Measurements from ENCODE around the gene TBC1D9B.
A peak's percentile ranks its signal among the peaks of the same experiment; 100 is the strongest.

Gene TBC1D9B

DNA sequence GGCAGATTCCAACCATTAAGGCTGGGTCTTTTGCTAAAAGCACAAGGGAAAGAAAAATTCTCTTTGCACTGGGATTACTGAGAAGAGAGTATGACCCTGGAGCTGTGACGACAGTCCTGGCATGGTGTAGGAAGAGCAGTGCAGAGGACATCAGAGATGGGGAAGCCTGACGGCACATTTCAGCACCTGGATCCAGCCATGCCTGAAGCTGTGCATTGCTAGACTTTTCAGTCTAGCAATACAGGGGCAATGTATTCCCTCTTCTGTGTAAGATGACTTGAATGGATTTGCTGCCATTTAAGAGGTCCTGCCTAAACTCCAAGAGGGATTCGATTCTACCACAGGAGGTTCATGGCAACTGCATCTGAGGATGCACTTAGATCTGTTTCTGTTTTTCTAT lies 36.7 kb downstream of the TBC1D9B start:
- DNase-seq (ENCODE audit: low read depth in 2 of 3, low spot score in 1 of 3) = no peak

DNA sequence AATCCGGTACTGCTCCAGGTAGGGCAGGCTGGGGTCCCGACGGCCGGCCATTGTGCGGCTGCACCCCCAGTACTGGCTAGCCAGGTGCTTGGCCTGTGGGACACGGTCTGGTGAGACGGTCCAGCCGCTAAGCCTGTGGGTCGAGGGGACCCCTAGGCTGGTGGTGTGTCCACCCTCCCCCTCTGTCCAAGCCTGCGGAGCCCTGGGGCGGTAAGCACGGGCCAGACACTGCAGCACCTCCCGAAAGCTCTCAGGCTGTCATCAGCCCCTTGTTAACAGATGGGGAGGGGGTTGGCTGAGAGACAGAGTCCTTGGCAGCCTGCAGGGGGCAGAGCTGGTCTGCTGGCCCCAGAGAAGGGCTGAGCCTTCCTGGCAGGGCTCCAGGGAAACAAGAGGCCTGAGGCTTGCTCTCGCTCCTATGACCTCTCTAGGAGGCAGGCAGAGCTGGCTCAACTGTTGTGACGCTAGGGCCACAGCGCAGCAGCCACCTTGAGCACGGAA lies 37.2 kb downstream of the TBC1D9B start:
- DNase-seq (ENCODE audit: low read depth in 2 of 3, low spot score in 1 of 3) = no peak

DNA sequence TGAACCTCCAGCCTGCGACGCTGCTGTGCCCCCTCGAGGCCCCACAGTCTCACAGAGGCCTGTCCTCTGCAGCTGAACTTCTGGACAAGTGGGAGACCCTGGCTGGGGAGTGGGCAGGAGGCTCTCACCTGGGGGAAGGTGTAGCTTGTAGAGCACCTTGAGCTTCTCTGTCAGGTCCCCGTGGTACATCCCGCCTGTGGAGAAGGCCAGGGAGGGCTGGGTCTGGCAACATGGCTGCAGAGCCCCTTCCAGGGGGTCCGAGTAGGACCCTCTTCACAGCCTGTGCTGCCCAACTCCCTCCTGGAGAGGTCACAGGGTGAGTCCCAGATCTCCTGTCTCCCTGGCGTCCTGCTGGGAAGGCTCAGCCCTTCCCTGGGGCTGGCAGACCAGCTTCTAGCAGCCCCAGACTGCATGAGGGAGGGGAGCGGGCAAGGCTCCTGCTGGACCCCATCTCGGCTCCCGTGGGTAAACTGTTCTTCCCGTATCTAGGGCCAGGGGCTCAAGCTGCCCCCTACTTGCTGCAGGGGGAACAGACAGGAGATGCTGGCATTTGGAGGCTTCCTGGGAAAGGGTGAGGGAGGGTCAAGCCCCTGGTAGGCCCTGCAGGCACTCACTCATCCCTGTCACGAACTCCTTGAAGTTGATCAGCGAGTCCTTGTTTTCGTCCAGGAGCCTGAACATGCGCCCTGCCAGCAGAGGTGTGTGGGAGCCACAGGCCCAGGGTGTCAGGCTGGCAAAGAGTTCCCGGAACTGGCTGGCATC lies 37.9 kb downstream of the TBC1D9B start:
- no peak for DNase-seq (ENCODE audit: low read depth in 2 of 3, low spot score in 1 of 3)

DNA sequence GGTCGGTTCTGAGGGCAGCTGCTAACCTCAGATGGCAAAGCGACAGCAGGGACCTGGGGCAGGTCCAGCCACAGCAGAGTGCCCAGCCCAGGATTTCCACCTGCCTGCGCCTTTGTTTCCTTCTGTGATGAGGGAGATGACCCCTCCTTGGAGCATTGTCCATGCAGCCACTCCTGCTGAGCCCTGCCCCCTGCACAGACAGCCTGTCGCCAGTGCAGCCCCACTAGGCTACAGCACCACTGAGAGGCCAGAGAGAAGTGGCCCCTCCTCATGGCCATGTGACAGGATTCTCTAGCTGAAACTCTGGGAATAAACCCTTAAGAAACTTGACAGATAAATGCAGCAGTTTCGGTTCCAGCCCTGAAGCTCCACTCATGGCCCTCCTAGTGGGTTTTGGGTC lies 38.6 kb downstream of the TBC1D9B start:
- DNase-seq (ENCODE audit: low read depth in 2 of 3, low spot score in 1 of 3) = no peak

DNA sequence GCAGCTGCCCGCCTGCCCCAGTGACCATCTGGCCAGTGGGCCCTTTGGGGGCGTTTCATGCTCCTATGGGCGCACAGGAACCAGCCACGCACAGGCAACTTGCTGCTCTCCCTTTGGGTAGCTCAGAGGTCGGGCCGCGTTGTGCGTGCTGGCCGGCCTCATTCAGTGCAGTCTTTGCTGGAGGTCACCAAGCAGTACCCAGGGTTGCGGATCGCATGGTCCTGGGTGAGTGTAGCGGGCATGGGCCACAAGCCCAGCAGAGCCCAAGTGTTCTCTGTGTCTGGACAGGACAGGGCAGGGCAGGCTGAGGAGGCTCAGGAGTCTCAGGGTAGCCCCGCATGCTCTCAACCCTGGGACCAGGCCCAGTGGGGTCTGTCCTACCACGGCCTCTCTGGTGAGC lies 39.2 kb downstream of the TBC1D9B start:
- no peak for DNase-seq (ENCODE audit: low read depth in 2 of 3, low spot score in 1 of 3)

DNA sequence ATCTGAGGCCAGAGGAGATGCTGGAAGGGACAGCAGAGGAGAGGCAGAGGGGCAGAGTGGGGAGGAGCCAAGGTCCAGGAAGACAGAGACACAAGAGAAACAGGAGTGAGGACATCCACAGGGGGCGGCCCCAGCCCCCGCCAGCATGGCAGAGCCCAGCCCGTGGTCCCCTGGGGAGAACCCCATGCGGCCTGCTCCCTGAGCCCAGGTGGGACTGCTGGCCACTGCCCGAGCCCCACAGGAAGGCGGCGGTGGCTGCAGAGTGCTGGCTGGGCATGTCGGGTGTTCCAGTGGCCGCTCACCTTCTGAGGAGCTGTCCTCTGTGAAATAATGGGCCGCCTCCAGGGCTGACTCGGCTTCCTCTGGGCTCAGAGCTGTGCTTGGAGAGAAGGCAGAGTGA lies 40.2 kb downstream of the TBC1D9B start:
- no peak for DNase-seq (ENCODE audit: low read depth in 2 of 3, low spot score in 1 of 3)

DNA sequence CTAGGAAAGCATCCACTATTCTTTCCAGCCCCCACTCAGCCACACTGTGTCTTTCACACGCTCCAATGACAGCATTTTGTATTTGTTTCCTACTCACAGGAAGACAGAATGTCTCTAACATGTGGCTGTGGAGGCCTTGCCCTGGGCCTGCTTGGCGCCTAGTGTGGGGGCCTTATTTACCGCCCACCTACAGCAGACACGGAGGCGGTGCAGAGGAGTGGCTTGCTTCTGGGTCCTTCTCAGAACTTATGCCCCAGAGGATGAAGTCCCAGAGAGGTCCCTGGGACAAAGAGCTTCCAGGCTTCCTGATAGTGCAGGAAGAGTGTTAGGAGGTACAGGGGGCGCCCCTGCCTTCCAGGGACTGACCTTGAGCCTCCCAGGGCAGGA lies 40.6 kb downstream of the TBC1D9B start:
- no peak for DNase-seq (ENCODE audit: low read depth in 2 of 3, low spot score in 1 of 3)

DNA sequence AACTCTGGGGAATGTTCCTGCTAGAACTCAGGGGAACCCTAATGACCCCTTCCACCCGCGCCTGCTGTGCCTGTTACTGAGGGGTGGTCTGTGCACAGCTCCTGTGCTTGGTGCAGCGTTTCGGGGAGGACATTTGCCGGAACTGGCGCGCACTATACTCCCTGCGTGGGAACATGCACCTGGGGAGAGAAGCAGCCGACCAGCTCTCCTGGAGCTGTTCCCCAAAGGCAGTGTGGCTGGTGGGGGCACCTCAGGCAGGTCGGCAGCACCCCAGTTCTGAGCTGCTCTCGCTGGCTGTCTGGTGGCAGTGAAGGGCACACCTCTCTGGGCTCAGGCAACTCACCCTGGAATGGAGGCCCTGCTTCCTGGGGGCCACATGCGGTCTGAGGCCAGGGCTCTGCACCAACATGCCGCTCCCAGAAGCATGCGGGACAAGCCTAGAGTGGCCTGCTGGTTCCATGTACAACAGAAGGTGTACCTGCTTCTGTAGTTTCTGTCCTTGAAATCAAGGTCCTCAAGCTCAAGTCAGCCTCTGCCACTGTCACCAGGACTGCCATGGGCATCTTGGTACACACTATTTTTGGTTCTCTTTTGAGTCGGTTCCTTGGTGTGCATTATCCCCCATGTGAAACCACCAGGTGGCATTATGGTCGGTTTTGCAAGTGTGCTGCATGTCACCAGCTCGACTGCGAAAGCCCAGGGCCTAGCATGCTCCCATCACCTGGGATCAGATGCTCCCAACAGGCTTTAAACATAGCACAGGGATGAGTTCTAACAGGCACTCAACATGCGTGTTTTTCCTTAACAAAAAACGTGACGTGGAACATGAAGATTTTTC lies 41.2 kb downstream of the TBC1D9B start:
- DNase-seq (ENCODE audit: low read depth in 2 of 3, low spot score in 1 of 3) = peak in 1 of 3 donors; percentile 12

DNA sequence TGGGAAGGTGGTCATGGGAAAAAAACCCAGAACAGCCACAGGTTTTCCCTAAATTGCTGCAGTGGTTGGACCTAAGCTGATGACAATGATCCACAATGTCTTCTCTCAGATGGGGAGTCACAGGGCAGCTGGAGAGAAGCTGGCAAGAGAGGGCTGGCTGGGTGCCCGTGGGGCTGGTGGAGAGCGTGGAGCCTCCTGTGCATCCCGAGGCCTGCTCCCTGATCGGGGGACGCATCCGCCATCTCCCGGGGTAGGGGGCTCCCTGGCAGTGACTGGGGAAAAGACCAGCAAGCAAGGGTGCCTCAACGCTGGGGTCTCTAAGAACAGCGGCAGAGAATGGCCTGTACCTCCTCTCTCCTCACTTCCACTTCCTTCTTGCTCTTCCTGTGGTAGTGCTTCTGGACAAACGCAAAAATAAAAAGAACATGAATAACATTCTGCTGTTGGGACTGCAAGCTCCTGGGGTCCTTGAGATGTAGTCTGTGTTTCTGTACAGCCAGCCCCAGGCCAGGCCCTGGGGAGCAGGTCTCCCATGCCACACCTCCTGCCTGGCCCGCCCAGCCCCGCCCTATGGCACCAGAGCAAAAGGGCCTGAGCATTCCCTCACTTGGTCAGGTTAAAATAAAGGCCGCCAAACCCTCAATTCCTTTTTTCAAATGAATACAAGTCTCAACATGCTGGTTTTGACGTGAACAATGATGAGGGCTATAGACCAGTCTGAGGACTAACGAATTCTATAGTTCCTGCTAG lies 42.0 kb downstream of the TBC1D9B start:
- no peak for DNase-seq (ENCODE audit: low read depth in 2 of 3, low spot score in 1 of 3)

DNA sequence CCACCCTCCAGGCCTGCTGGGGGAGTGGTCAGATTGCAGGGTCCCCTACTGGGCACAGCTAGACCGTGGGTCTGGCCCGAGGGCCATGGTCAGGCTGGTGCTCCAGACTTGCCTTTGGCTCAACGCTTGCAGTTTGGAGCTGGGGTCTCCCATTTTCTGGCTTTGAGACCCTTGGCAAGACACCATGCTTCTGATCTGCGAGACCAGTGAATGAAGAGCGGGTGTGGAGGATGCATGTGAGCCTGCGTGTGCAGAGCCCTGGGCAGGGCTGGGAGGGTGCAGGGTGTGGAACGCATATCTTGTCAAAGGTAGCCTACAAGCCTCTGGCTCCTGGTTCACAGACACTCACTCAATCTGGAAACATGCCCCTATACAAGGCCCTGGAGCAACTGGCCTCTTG lies 43.0 kb downstream of the TBC1D9B start:
- DNase-seq (ENCODE audit: low read depth in 2 of 3, low spot score in 1 of 3) = no peak

DNA sequence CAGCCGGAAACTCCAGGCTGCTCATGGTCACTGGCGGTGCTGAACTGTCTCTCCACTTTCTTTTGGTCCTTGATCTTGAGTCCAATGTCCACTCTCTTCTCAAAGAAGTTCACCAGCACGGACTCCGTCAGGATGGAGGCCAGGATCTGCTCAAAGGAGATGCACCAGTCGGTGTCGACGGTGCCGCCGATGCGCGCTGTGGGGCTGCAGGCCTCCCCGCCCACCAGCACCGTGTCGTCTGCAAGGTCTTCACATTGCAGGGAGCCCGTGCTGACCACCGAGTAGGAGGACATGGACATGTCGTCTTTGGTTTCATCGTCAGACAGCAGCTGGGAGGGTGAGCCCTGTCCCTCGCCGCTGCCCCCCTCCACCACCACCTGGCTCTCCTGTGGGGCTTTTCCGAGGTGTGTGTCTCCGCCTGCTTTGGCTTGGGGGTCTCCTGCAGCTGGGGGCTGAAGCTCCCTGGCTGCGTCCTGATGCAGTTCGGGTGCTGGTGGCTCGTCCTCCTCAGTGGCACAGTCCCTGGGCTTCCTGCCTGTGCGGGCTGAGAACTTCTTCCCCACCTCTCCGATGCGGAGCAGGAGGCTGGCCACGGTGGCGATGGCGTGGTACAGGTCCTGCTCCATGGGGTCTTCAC lies 44.1 kb downstream of the TBC1D9B start:
- DNase-seq (ENCODE audit: low read depth in 2 of 3, low spot score in 1 of 3) = no peak

DNA sequence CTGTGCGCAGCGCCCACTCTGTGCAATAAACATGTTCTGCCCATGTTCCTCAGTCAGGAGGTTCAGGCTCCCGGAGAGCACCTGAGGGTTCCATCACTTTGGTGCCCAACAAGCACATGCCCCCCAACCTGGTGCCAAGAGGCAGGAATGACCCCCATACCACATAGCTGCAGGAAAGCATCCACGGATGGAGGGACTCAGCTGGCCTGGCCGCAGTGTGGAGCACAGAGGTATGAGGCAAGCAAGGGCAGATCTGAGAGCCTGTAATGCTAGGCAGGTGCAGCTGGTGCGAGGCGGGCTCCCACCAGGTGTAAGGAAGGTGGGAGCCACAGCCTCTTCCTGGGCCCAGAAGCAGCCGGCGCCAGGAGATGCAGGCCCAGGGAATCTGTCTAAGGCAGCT lies 44.8 kb downstream of the TBC1D9B start:
- no peak for DNase-seq (ENCODE audit: low read depth in 2 of 3, low spot score in 1 of 3)

DNA sequence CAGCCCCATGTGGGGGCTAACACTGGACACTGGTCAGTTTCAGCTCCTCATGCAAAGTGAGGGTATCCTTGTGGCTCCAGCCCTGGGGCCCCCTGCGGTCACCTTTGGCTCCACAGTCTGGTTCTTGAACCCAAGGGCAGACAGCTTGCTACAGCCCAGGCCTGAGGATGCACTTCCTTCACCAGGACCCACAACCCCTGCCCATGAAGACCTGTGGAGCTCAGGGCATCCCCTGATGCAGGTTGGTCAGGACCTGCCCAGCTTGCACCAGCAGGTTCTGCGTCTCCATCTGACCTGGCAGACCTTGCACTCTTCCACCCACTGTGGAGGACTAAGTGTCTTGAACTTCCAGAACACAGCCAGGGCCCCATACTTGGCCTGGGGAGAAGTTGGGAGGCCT lies 45.4 kb downstream of the TBC1D9B start:
- DNase-seq (ENCODE audit: low read depth in 2 of 3, low spot score in 1 of 3) = no peak

DNA sequence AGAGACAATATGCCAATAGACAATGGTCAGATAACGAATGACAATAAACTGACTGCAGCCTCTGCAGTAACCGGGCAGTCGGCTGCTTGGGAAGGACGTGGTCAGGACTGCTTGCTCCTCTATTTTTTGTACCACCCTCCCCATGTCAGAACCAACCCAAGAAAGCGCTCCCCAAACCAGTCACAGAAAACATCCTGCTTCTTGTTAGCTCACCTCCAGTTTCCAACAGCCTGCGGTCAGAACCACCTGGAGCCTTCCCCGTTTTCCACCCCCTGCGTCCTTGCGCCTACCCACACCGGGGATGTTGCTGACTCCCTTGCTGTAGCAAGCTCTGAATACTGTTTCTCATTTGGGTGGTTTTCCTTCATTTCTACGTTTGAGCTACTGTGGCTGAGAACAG lies 47.4 kb downstream of the TBC1D9B start:
- no peak for DNase-seq (ENCODE audit: low read depth in 2 of 3, low spot score in 1 of 3)

DNA sequence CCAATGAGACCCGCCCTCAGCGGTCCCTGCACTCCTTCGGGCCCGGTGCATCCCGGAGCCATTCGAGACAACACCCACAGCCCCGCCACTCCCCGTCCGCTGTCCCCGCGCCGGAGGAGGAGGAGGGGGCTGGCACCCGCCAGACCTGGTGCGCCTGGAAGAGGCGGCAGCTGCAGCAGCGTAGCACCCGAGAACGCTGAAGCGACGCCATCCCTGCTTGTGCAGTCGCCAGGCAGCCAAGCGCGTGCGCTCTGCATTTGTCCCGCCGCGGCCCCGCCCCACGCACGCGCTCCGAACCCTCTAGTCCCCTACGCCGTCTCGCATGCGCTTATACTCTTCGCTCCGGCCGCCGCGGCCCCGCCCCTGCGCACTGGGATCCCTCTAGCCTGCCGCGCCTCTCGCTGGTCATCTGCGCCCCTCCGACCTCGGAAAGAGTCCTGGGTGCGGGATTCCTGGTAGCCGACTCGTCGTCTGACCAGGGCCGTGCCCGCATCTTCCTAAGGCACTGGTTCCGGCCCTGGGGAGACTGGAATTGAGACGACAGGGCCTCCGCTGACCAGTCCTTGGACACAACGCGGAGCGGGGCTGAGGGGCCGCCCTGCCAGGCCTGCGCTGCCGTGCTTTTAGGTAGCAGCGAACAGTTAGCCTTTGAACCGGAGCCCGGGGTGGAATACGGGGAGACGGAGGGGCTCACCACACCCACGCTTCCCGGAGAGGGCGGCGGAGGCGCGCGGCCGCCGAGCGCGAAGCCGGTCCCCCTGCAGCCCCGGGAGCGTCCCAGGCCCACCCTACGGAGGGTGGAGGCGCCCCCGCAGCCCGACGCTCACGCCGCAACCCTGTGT lies 48.9 kb downstream of the TBC1D9B start, which contains the start of gene MRNIP:
TSS of gene MRNIP (minus strand) at position 232 of the 842 bp plus-strand sequence. CDS start at position 211, 21 bp downstream.
- DNase-seq (ENCODE audit: low read depth in 2 of 3, low spot score in 1 of 3) = peak; percentile 81 to 91 (median 81)

DNA sequence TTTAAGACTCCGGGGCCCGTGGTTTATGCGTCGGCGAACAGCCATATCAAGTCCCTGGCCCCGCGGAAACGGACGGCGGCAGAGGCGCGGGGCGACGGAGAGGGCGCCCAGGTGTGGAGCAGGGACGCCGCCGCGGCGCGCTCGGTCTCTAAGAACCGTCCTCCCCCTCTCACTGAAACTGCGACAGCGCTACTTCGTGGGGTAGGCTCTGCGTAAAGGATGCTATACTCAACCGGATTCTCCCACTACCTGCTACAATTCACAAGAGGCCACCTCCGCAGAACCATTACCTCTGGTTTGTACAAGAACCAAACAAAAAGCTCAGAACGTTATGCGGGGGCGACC lies 49.5 kb downstream of the TBC1D9B start:
- peak in 1 of 3 donors; percentile 43 for DNase-seq (ENCODE audit: low read depth in 2 of 3, low spot score in 1 of 3)

DNA sequence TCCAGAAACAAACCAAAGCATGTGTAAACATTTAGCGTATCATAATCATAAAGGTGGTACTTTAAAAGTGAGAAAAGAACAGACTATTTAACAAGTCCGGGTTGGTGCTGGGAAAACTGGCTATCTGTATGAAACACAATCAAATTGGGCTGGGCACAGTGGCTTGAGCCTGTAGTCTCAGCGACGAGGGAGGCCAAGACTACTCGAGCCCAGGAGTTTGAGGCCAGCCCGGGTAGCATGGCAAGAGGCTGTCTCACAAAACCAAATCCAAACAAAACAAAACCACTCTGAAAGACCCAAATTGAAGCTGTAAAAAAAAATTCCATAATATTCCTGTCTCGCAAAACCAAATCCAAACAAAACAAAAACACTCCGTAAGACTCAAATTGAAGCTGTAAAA lies 53.3 kb downstream of the TBC1D9B start:
- no peak for DNase-seq (ENCODE audit: low read depth in 2 of 3, low spot score in 1 of 3)

DNA sequence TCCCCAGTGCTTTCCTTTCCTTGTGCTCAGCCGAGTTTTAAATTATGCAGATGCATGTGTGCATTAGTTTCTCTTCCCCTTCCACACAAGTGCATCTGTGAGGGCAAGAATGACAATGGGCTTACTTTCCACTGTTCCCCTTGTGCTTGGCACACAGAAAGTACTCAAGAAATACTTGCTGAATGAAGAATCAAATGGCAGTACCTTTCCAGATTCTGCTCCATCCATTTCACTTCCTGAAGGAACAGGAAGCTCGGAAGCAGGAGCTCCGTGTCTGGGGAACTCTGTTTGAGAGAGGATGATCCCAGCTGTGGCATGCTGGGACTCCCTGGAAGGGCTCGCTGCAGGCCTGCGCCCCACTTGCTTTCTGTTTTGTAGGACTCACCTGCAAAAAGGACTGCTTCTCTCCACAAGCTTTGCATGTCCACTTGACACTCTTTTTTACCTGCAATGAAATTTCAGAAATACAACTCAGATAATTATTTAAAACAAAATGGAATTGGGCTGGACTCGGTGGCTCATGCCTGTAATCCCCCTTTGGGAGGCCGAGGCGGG lies 54.6 kb downstream of the TBC1D9B start:
- no peak for DNase-seq (ENCODE audit: low read depth in 2 of 3, low spot score in 1 of 3)

DNA sequence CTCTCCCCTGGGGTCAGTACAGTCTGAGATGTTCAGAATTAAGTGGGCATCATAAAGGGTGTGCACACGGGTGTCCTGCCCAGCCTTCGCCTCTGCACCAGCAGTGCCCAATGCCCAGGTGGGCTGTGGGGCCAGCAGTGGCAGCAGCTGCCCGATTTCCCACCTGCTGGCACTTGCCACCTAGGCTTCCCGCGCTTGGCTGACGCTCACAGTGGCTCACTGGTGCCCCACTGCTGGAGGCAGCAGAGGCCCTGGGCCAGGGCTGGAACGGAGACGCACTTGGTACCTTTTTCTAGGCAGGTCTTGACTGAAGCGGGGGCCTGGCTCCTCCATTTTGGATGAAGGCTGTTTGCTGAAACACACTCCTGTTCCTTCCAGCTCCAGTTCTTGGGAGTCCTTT lies 66.1 kb downstream of the TBC1D9B start:
- no peak for DNase-seq (ENCODE audit: low read depth in 2 of 3, low spot score in 1 of 3)

DNA sequence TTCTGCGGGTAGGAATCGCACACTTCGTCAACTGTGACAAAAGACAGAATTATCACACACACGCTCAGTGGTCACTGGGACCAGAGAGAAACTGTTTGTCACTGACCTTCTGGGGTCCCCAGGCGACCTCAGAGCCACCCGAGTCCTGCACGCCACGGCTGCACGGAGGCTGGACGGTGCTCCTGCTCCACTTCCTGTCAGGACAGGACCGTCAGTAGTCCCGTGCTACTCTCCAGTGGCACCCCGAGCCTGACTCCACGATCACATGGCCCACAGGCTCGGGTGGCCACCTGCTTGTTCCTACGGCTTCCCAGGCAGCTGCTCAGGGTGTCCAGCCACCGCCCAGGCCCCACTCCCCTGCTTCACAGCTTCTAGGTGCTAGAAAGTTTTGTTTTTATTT lies 66.9 kb downstream of the TBC1D9B start:
- no peak for DNase-seq (ENCODE audit: low read depth in 2 of 3, low spot score in 1 of 3)
